Measurements from ENCODE around the gene GALNT14. TPM values are rescaled to one million over a fixed set of nuclear protein-coding genes. Genes with fewer than 3 reads are reported as not detected.

Gene GALNT14
- total and polyA plus RNA-seq, 2 donors (not counting 1 experiment from before 2014, with no cell fraction given), result 3.1 to 6.2 TPM

- peaks cover 2% of the 10 kb centered on the region for H3K9me3 Mint-ChIP-seq (ENCODE audit: insufficient read depth)
- CTCF ChIA-PET, result interaction anchor here (0.6 kb wide), 1 partner anchor 30 kb away, joined by 3 read pairs; no protein-coding TSS in a partner anchor
- Histone ChIP-seq H3K27ac (ENCODE audit: low read length in 2 of 2) (no peak overlapping the region), H4K20me1 (ENCODE audit: control insufficient read depth, insufficient read depth, low read length, poor library complexity, severe bottlenecking) (no peaks in the 10 kb centered on the region), H3K4me2 (replicated peaks; ENCODE audit: low read depth, low read length, poor library complexity, severe bottlenecking) (no peak overlapping the region), H3K4me1 (ENCODE audit: control insufficient read depth in 2 of 2, insufficient read depth in 2 of 2, low read length in 2 of 2) (no peaks in the 10 kb centered on the region), H3K4me3 (ENCODE audit: control extremely low read depth in 1 of 5, extremely low read depth in 1 of 5, insufficient read depth in 1 of 5, low read depth in 2 of 5, low read length in 4 of 5) (no peak overlapping the region), H3K9me3 (ENCODE audit: control extremely low read depth in 1 of 3, control insufficient read depth in 2 of 3, insufficient read depth in 1 of 3, low read length in 2 of 3) (no peaks in the 10 kb centered on the region), H3K79me2 (ENCODE audit: control insufficient read depth, insufficient read depth, low read length) (no peaks in the 10 kb centered on the region), H3K36me3 (replicated peaks in 1 of 2; ENCODE audit: control extremely low read depth in 1 of 2, control insufficient read depth in 1 of 2, extremely low read depth in 1 of 2, insufficient read depth in 2 of 2, low read length in 1 of 2) (no peaks in the 10 kb centered on the region), H2AFZ (ENCODE audit: insufficient read depth, low read depth, low read length, poor library complexity, severe bottlenecking) (no peak overlapping the region), H3K27me3 (replicated peaks in 1 of 4; ENCODE audit: control extremely low read depth in 1 of 4, control insufficient read depth in 3 of 4, insufficient read depth in 4 of 4, low read length in 3 of 4) (no peaks in the 10 kb centered on the region), H3K9ac (ENCODE audit: low read length) (no peak overlapping the region)
- WGBS (ENCODE audit: insufficient coverage), result 90% methylated on average over 2 of the region's 2 CpGs
- H3K4me3 Mint-ChIP-seq, result no peak overlapping the region
- TF ChIP-seq EZH2 (IDR thresholded peaks at IDR 0.05; ENCODE audit: borderline replicate concordance, insufficient read depth, low read depth, low read length, poor library complexity, severe bottlenecking), result no peak
- TF ChIP-seq CTCF (IDR thresholded peaks at IDR 0.05), result no peak
- intact Hi-C loops (cut with micrococcal nuclease), result no loop called here
- POLR2A ChIA-PET, result no interaction called here
- H3K4me1 Mint-ChIP-seq, result no peaks in the 10 kb centered on the region
- no peak for ATAC-seq (ENCODE audit: low read depth)
- DNase-seq, result no peak
- H3K27ac Mint-ChIP-seq, result no peak overlapping the region
- H3K27me3 Mint-ChIP-seq, result peaks cover 3% of the 10 kb centered on the region
Measured at GRCh38 chr2:30877833-30878232, 260.4 kb downstream of the GALNT14 start.

- H3K27me3 ChIP-seq (replicated peaks in 1 of 4; ENCODE audit: control extremely low read depth in 1 of 4, control insufficient read depth in 3 of 4, insufficient read depth in 4 of 4, low read length in 3 of 4), result no peaks in the 10 kb centered on the region
- no peak for TF ChIP-seq EZH2 (IDR thresholded peaks at IDR 0.05; ENCODE audit: borderline replicate concordance, insufficient read depth, low read depth, low read length, poor library complexity, severe bottlenecking)
- TF ChIP-seq CTCF (IDR thresholded peaks at IDR 0.05), result no peak
- H4K20me1 ChIP-seq (ENCODE audit: control insufficient read depth, insufficient read depth, low read length, poor library complexity, severe bottlenecking), result no peaks in the 10 kb centered on the region
- H3K4me3 ChIP-seq (ENCODE audit: control extremely low read depth in 1 of 5, extremely low read depth in 1 of 5, insufficient read depth in 1 of 5, low read depth in 2 of 5, low read length in 4 of 5), result no peak overlapping the region
- no peaks in the 10 kb centered on the region for H3K9me3 ChIP-seq (ENCODE audit: control extremely low read depth in 1 of 3, control insufficient read depth in 2 of 3, insufficient read depth in 1 of 3, low read length in 2 of 3)
- 100% methylated on average over 2 of the region's 2 CpGs for WGBS (ENCODE audit: insufficient coverage)
- H3K27ac ChIP-seq (ENCODE audit: low read length in 2 of 2), result no peak overlapping the region
- DNase-seq (no peak), ATAC-seq (ENCODE audit: low read depth) (no peak)
- H3K79me2 ChIP-seq (ENCODE audit: control insufficient read depth, insufficient read depth, low read length), result no peaks in the 10 kb centered on the region
- CTCF ChIA-PET, result interaction anchor here (1.2 kb wide), 1 partner anchor 461 kb away, joined by 3 read pairs; no protein-coding TSS in a partner anchor
- Mint-ChIP-seq H3K27me3 (peaks cover 8% of the 10 kb centered on the region), H3K4me3 (no peak overlapping the region), H3K4me1 (no peaks in the 10 kb centered on the region), H3K27ac (no peak overlapping the region), H3K9me3 (ENCODE audit: insufficient read depth) (peaks cover 2% of the 10 kb centered on the region)
- H3K36me3 ChIP-seq (replicated peaks in 1 of 2; ENCODE audit: control extremely low read depth in 1 of 2, control insufficient read depth in 1 of 2, extremely low read depth in 1 of 2, insufficient read depth in 2 of 2, low read length in 1 of 2), result no peaks in the 10 kb centered on the region
- POLR2A ChIA-PET, result no interaction called here
- intact Hi-C loops (cut with micrococcal nuclease), result no loop called here
- no peak overlapping the region for H2AFZ ChIP-seq (ENCODE audit: insufficient read depth, low read depth, low read length, poor library complexity, severe bottlenecking)
- no peak overlapping the region for H3K9ac ChIP-seq (ENCODE audit: low read length)
- peaks cover 0 to 2% of the 10 kb centered on the region in 2 donors for H3K4me1 ChIP-seq (ENCODE audit: control insufficient read depth in 2 of 2, insufficient read depth in 2 of 2, low read length in 2 of 2)
- no peak overlapping the region for H3K4me2 ChIP-seq (replicated peaks; ENCODE audit: low read depth, low read length, poor library complexity, severe bottlenecking)
Measured at GRCh38 chr2:30872797-30873196, 265.4 kb downstream of the GALNT14 start.

Data from B cell (primary cell).